Measurements from ENCODE around the gene KRTAP1-5.
"Not testable (repeated sequence)": the region's sequence is repeated elsewhere in the genome, so short reads cannot be mapped to it uniquely, and the experiment has no call there.

KRTAP1-5 gene

GRCh38 chr17:41002814-41003213, 24.2 kb downstream of the KRTAP1-5 start:
- no peak for DNase-seq

GRCh38 chr17:41001795-41002194, 25.2 kb downstream of the KRTAP1-5 start:
- no peak for DNase-seq

- not testable (repeated sequence) for DNase-seq
Observed at GRCh38 chr17:40999563-40999962, 27.4 kb downstream of the KRTAP1-5 start, which contains the start of gene KRTAP3-2. Gene KRTAP3-2, minus strand, starts transcription at chr17:40999906. Its CDS starts 53 bp downstream, at chr17:40999853.

- no peak for DNase-seq
Observed at GRCh38 chr17:40997361-40997760, 29.6 kb downstream of the KRTAP1-5 start.

- no peak for DNase-seq
Observed at GRCh38 chr17:40996829-40997228, 30.2 kb downstream of the KRTAP1-5 start.

GRCh38 chr17:40995116-40995515, 31.9 kb downstream of the KRTAP1-5 start:
- no peak for DNase-seq

- no peak for DNase-seq
Observed at GRCh38 chr17:40993839-40994238, 33.2 kb downstream of the KRTAP1-5 start, which contains the start of gene KRTAP3-3. Gene KRTAP3-3, minus strand, starts transcription at chr17:40994164. Its CDS starts 67 bp downstream, at chr17:40994097.

GRCh38 chr17:40993084-40993483, 33.9 kb downstream of the KRTAP1-5 start:
- no peak for DNase-seq

- no peak for DNase-seq
Observed at GRCh38 chr17:40992666-40993065, 34.3 kb downstream of the KRTAP1-5 start.

- no peak for DNase-seq
Observed at GRCh38 chr17:40986920-40987319, 40.1 kb downstream of the KRTAP1-5 start.

- no peak for DNase-seq
Observed at GRCh38 chr17:40984226-40984625, 42.8 kb downstream of the KRTAP1-5 start, which contains the start of gene KRT40. Gene KRT40, minus strand, starts transcription at chr17:40984326. Its CDS starts 53 bp downstream, at chr17:40984273.

GRCh38 chr17:40981115-40981514, 45.9 kb downstream of the KRTAP1-5 start:
- no peak for DNase-seq

- DNase-seq = no peak
Observed at GRCh38 chr17:40980596-40980995, 46.4 kb downstream of the KRTAP1-5 start.

- no peak for DNase-seq
Observed at GRCh38 chr17:40980117-40980516, 46.9 kb downstream of the KRTAP1-5 start.

GRCh38 chr17:40978575-40979151, 48.3 kb downstream of the KRTAP1-5 start:
- DNase-seq = no peak

All from activated CD4-positive, alpha-beta T cell treated with anti-CD3 and anti-CD28 coated beads, Interleukin-2, amount 50 U/mL, for 16 hours (primary cell).